ENCODE results near the gene SAXO2.
"Not testable (repeated sequence)": the region's sequence is repeated elsewhere in the genome, so short reads cannot be mapped to it uniquely, and the experiment has no call there.

SAXO2 gene

GRCh38 chr15:82288202-82288601 lies 25.6 kb downstream of the SAXO2 start:
- DNase-seq = not testable (repeated sequence)

DNA sequence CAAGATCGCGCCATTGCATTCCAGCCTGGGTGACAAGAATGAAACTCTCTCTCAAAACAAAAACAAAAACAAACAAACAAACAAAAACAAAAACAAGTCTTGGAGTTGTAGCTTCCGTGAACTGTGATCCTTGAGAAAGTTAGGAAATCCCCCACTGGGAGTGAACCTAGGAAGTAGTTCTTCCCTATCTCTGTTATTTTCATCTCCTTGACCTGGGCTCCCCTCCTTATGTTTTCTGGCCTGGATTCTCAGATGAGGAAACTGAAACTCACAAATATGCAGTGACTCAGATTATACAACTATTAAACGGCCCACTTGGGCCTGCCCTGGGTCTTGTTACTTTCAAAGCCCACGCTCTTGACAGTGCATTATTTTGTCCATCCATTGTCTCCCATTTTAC lies 29.7 kb downstream of the SAXO2 start:
- no peak for DNase-seq

- no peak for DNase-seq
Observed at GRCh38 chr15:82294061-82294690, 31.6 kb downstream of the SAXO2 start.

GRCh38 chr15:82297546-82297945 lies 34.9 kb downstream of the SAXO2 start:
- no peak for DNase-seq

DNA sequence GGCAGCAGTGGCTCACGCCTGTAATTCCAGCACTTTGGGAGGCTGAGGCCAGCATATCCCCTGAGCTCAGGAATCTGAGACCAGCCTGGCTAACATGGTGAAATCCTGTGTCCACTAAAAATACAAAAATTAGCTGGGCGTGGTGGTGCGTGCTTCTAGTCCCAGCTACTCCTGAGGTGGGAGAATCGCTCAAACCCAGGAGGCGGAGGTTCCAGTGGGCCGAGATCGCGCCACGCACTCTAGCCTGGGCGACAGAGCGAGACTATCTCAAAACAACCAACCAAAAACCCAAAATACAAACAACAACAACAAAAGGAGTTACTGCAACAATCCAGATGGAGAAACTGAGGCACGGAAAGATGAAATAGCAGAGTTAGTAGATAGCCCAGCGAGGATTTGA lies 35.4 kb downstream of the SAXO2 start:
- no peak for DNase-seq

DNA sequence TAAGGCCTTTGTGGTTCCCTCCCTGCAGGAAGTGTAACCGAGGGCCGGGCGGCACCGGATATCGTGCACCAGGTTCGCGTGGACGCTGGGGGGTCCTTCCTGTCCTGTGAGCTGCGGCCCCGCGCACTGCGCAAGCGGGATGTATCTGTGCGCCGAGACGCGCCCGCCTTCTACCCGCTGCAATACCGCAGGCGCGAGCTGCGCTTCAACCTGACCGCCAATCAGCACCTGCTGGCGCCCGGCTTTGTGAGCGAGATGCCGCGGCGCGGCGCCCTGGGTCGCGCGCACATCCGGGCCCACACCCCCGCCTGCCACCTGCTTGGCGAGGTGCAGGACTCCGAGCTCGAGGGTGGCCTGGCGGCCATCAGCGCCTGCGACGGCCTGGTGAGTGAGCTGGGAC lies 35.9 kb downstream of the SAXO2 start:
- DNase-seq = no peak

DNA sequence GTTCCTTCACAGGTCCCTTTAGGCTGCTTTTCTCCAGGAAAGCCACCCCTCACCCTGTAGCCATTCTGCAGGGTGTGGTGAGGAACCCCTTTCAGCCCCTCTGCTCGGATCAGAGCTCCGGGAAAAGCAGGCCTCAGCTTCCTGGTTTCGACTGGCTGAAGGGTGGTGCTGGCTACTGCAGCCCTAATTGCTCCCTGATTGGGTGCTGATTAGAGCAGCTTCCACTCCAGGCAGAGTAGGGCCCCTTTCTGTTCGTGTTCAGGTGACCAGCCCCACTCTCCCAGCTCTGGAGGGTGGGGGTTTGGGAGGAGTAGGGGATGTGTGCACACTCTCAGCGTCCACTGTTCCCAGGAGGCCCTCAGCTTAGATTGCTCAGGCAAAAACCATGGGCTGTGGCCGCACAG lies 36.9 kb downstream of the SAXO2 start:
- not testable (repeated sequence) for DNase-seq

- not testable (repeated sequence) for DNase-seq
Observed at GRCh38 chr15:82300326-82300725, 37.7 kb downstream of the SAXO2 start.

- no peak for DNase-seq
Observed at GRCh38 chr15:82300883-82301282, 38.3 kb downstream of the SAXO2 start.

- DNase-seq = no peak
Observed at GRCh38 chr15:82301296-82302016, 38.8 kb downstream of the SAXO2 start.

- no peak for DNase-seq
Observed at GRCh38 chr15:82303956-82304777, 41.5 kb downstream of the SAXO2 start.

DNA sequence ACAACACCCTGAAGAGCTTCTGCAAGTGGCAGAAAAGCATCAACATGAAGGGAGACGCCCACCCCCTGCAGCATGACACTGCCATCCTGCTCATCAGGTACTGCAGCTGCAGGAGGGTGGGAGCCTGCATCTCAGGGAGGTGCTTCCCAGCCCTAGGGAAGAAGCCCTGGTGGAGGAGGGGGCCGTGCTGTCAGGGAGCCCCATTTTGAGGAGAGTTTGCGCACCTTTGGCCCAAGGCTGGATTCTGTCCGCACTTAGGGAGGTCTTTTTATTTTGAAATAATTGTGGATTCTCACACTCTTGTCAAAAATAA lies 42.1 kb downstream of the SAXO2 start:
- no peak for DNase-seq

GRCh38 chr15:82305621-82306048 lies 43.0 kb downstream of the SAXO2 start:
- no peak for DNase-seq

- DNase-seq = no peak
Observed at GRCh38 chr15:82306791-82307713, 44.4 kb downstream of the SAXO2 start.

DNA sequence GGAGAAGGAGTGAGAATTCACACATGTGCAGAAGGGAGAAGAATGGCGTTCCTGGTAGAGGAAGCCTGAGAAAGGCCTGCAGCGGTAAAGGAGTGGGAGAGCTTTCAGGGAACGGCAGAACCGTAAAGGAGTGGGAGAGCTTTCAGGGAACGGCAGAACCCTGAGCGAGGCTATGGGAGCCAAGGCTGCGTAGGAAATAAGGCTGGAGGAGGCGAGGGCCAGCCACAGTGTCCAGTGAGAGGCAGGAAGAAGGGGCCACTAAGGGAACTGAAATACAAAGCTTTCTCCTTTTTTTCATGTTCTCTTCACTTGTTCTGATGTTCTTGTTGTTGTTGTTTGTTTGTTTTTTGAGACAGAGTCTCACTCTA lies 45.1 kb downstream of the SAXO2 start:
- DNase-seq = no peak

GRCh38 chr15:82309802-82310201 lies 47.2 kb downstream of the SAXO2 start:
- no peak for DNase-seq

DNA sequence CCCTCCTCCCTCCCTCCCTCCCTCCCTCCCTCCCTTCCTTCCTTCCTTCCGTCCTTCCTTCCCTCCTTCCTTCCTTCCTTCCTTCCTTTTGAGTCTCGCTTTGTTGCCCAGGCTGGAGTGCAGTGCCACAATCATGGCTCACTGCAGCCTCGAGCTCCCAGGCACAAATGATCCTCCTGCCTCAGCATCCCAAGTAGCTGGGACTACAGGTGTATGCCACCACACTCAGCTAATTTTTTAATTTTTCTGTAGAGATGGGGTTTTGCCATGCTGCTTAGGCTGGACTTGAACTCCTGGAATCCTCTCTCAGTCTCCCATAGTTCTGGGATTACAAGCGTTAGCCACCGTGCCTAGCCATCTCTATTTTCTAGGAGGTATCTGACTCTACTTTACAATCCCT lies 48.7 kb downstream of the SAXO2 start:
- DNase-seq = not testable (repeated sequence)

GRCh38 chr15:82312586-82313349 lies 50.1 kb downstream of the SAXO2 start:
- DNase-seq = no peak

DNA sequence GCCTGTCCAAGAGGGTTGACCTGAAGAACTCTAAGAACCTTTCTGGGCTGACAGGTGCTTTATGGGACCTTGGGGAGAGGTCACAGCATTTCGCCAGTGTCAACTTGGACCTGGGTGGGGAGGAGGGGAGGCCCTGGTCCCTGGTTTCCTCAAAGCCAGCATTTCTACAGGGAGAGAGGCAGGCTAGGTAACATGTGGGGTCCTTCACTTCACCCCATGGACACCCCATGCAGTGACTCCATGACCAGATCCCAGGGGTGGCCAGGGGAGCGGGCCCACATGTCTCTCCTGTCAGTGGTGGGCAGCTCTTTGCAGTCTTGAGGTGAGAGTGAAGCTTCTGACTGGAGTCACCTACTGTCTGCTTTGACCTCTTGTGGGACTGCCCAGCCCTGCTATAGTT lies 50.8 kb downstream of the SAXO2 start:
- DNase-seq = no peak

DNA sequence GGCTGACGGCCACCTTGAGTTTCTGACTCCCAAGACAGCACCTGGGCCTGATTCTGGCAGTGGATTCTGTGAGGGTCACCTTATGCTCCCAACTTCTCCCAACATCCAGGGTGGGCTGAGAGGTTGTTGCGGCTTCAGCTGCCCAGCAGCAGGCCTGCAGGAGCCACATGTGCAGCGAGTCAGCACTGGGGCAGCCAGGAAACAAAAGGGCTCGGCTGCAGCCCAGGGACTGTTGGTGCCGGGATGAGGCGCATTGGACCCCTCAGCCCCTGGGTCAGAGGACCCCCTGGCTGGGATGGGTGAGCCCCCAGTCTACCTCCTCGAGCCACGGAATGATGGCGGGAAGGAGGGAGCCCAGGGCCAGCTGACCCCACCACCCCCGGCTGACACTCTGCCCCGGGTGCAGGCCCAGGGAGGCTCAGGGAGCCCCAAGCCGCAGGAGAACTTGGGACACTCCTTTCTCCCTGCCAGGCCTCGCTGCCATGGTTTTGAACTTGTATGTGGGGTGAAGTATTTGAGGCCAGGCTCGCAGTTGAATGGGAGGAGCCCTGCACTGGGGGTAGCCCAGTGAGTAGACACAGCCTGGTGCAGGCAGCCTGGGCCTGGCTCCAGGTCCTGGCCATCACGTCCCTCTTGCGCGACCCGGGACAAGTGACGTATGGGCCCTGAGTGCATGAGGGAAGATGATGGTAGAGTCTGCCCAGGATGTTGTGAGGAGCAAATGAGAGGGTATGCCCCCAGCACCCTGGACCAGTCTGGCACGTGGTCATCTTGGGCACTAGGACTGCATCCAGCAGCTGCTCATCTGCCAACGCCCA lies 51.5 kb downstream of the SAXO2 start:
- not testable (repeated sequence) for DNase-seq

Measured in SHP77 treated with DMSO at 0.1 percent for 48 hours (cell line).